OCI-LY7 (cell line): Measurements from ENCODE around the gene SHISA4. TPM values are rescaled to one million over a fixed set of nuclear protein-coding genes. Genes with fewer than 3 reads are reported as not detected.
"Not testable (repeated sequence)": the region's sequence is repeated elsewhere in the genome, so short reads cannot be mapped to it uniquely, and the experiment has no call there.

ENCODE experiments used
- BruUV-seq: library from RNA; stranded (reverse); fragments of 400-500 nt; replicated peaks from 2 replicates; lab custom pipeline; 2021; lab: Mats Ljungman, UMichigan
- CTCF ChIA-PET: fragments of 300-600 bp; sonication (Branson Sonifier 250); formaldehyde crosslinking; loops from one replicate; lab custom pipeline; 2022; ENCODE audit warnings: antibody characterized with exemption; ENCODE audit not compliant: unreplicated experiment; lab: Charles Lee
- POLR2A ChIA-PET: fragments of 300-600 bp; sonication (Branson Sonifier 250); formaldehyde crosslinking; loops from one replicate; lab custom pipeline; 2022; ENCODE audit warnings: antibody characterized with exemption; lab: Charles Lee
- DNase-seq: peaks from one replicate; pipeline ENCODE4 v3.0.0-alpha.2; 2015; ENCODE audit warnings: low spot score
- H2AFZ ChIP-seq: fragments of 200-600 bp; sonication (generic), shearing (Covaris generic); 2 replicates; pipeline ENCODE4 v1.6.1; 2014; ENCODE audit warnings: mild to moderate bottlenecking, antibody characterized with exemption, low read length, moderate library complexity
- H3K27ac ChIP-seq: fragments of 200-600 bp; sonication (generic); 2 replicates; pipeline ENCODE4 v1.5.1; 2014; ENCODE audit warnings: mixed run types, low read depth, mild to moderate bottlenecking, moderate library complexity, low read length, inconsistent platforms; ENCODE audit not compliant: poor library complexity, severe bottlenecking
- H3K36me3 ChIP-seq: fragments of 200-600 bp; sonication (generic); 2 replicates; pipeline ENCODE4 v1.6.1; 2014; ENCODE audit warnings: mild to moderate bottlenecking, antibody characterized with exemption, low read length, moderate library complexity, mixed read lengths; ENCODE audit not compliant: insufficient read depth
- H3K4me1 ChIP-seq: fragments of 200-600 bp; sonication (generic); 2 replicates; pipeline ENCODE4 v1.5.1; 2014; ENCODE audit warnings: mild to moderate bottlenecking, low read length; ENCODE audit not compliant: insufficient read depth, poor library complexity, severe bottlenecking
- H3K4me2 ChIP-seq: fragments of 200-600 bp; sonication (generic); 2 replicates; pipeline ENCODE4 v1.6.1; 2014; ENCODE audit warnings: mild to moderate bottlenecking, low read length
- H3K4me3 ChIP-seq: fragments of 200-600 bp; sonication (generic); 2 replicates; pipeline ENCODE4 v1.5.1; 2014; ENCODE audit warnings: mild to moderate bottlenecking, low read depth, low read length; ENCODE audit not compliant: poor library complexity, severe bottlenecking
- H3K79me2 ChIP-seq: fragments of 200-600 bp; sonication (generic); 2 replicates; pipeline ENCODE4 v1.6.1; 2016; ENCODE audit warnings: low read depth, mild to moderate bottlenecking, low read length, moderate library complexity, mixed read lengths; ENCODE audit not compliant: insufficient read depth
- H3K9me2 ChIP-seq: fragments of 200-600 bp; sonication (generic); 2 replicates; pipeline ENCODE4 v1.6.1; 2016; ENCODE audit warnings: mild to moderate bottlenecking, low read length, mixed read lengths; ENCODE audit not compliant: insufficient read depth
- H3K9me3 ChIP-seq: fragments of 200-600 bp; sonication (generic); 2 replicates; pipeline ENCODE4 v1.6.1; 2014; ENCODE audit warnings: mild to moderate bottlenecking, mixed run types, low read length, mixed read lengths
- H4K20me1 ChIP-seq: fragments of 200-600 bp; sonication (generic); 2 replicates; pipeline ENCODE4 v1.6.1; 2014; ENCODE audit warnings: mild to moderate bottlenecking, antibody characterized with exemption, low read length, moderate library complexity, mixed read lengths; ENCODE audit not compliant: insufficient read depth
- EZH2phosphoT487 ChIP-seq: fragments of 200-600 bp; sonication (generic); IDR thresholded peaks from 2 replicates; pipeline ENCODE4 v1.6.1; 2018; ENCODE audit warnings: low read depth, borderline replicate concordance, mild to moderate bottlenecking, mixed run types, antibody characterized with exemption, low read length, moderate library complexity, mixed read lengths
- intact Hi-C: fragments of 100-400 bp; cut with micrococcal nuclease; formaldehyde crosslinking; loops from one replicate; pipeline ENCODE4 v1.10.0; 2022; ENCODE audit not compliant: unreplicated experiment
- total RNA-seq, 2 experiments: library from RNA; depleted of rRNA in 1 of 2; stranded (reverse); fragments of >200 nt in 1 of 2; shearing (Covaris generic) in 1 of 2; gene quantifications; 2 replicates each; pipeline ENCODE4 v1.2.3, GENCODE V29; 2014 to 2022
- TF ChIP-seq, protein P1 (sequence below): fragments of 200-600 bp; sonication (generic); conservative IDR thresholded peaks from 2 replicates; pipeline ENCODE4 v1.5.1; 2014; ENCODE audit warnings: mild to moderate bottlenecking, antibody characterized with exemption, low read length, moderate library complexity, mixed read lengths

The SHISA4 gene
- total RNA-seq, 2 experiments from 2014 or later: not detected

DNA sequence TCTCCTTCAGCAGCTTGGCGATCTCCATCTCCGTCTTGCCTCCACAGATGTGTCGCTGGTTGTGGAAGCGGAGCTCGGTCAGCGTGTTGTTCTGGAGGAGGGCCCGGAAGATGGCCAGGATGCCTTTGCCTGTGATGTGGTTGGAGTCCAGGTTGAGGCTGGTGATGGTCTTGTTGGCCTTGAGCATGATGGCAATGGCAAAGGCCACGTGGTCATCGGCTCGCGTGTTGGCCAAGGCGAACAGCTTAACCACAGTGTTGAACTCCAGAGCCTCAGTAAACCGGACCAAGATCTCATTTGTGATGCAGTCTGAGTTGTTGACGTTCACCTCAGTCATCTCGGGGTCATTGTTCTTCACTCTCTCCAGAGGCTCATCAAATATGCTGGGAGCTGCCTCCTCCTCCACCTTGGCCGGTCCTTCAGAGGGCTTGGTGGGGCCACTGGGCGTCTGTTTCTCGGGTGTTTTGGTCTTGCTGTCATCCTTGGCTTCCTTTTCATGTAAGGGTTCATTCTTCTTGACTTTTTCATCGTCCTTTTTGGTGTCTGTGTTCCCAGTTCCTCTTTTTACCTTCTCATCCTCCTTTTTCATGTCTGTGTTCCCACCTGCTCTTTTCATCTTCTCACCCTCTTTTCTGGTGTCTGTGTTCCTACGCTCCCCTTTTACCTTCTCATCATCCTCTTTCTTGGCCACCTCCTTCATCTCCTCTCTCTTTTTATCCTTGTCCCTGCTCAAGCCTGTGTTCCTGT is 11.2 kb downstream of the SHISA4 start:
- DNase-seq: no peak
- ChIA-PET CTCF (no interaction called here), POLR2A (interaction anchor here (1.0 kb wide), 1 partner anchor 13 kb away, joined by 3 read pairs; no protein-coding TSS in a partner anchor)
- H3K4me3 ChIP-seq: no peak overlapping the region
- H3K9me3 ChIP-seq: no peaks in the 10 kb centered on the region
- H2AFZ ChIP-seq: no peak overlapping the region
- no peaks in the 10 kb centered on the region for H3K9me2 ChIP-seq
- no peak overlapping the region for H3K27ac ChIP-seq
- no peak for TF ChIP-seq EZH2phosphoT487
- no TSS peak for BruUV-seq
- intact Hi-C loops: loop anchor here (10.0 kb wide), 1 partner anchor 215 kb away; no protein-coding TSS in a partner anchor
- no peaks in the 10 kb centered on the region for H4K20me1 ChIP-seq
- no peaks in the 10 kb centered on the region for H3K4me1 ChIP-seq
- H3K79me2 ChIP-seq: no peaks in the 10 kb centered on the region
- no peak overlapping the region for H3K4me2 ChIP-seq
- H3K36me3 ChIP-seq: no peaks in the 10 kb centered on the region

DNA sequence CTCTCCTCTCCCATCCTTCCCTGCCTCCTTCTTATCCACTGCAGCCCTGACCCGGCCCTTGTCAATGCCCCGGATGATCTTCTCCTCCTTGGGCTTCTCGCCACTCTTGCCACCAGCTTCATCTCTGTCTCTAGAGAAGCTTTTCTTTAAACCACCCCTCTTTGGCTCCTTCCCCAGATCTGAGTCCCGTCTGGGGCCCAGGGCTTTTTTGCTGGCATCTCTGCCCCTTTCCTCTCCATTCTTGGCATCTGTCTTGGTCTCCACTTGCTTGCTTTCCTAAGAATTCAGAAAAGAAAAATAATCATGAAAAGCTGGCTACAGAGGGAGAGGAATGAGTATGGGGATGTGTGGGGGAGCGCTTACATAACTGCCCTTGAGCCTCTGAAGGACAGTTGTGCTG is 11.8 kb downstream of the SHISA4 start:
- intact Hi-C loops: no loop called here
- TF ChIP-seq, protein P1, sequence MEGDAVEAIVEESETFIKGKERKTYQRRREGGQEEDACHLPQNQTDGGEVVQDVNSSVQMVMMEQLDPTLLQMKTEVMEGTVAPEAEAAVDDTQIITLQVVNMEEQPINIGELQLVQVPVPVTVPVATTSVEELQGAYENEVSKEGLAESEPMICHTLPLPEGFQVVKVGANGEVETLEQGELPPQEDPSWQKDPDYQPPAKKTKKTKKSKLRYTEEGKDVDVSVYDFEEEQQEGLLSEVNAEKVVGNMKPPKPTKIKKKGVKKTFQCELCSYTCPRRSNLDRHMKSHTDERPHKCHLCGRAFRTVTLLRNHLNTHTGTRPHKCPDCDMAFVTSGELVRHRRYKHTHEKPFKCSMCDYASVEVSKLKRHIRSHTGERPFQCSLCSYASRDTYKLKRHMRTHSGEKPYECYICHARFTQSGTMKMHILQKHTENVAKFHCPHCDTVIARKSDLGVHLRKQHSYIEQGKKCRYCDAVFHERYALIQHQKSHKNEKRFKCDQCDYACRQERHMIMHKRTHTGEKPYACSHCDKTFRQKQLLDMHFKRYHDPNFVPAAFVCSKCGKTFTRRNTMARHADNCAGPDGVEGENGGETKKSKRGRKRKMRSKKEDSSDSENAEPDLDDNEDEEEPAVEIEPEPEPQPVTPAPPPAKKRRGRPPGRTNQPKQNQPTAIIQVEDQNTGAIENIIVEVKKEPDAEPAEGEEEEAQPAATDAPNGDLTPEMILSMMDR: no peak
- TF ChIP-seq EZH2phosphoT487: no peak
- Histone ChIP-seq H3K27ac (no peak overlapping the region), H3K4me3 (no peak overlapping the region), H3K36me3 (no peaks in the 10 kb centered on the region), H3K4me1 (no peaks in the 10 kb centered on the region), H4K20me1 (no peaks in the 10 kb centered on the region), H3K4me2 (no peak overlapping the region), H3K79me2 (no peaks in the 10 kb centered on the region), H2AFZ (no peak overlapping the region), H3K9me3 (no peaks in the 10 kb centered on the region), H3K9me2 (no peaks in the 10 kb centered on the region)
- POLR2A ChIA-PET: no interaction called here
- CTCF ChIA-PET: no interaction called here
- no TSS peak for BruUV-seq
- no peak for DNase-seq

DNA sequence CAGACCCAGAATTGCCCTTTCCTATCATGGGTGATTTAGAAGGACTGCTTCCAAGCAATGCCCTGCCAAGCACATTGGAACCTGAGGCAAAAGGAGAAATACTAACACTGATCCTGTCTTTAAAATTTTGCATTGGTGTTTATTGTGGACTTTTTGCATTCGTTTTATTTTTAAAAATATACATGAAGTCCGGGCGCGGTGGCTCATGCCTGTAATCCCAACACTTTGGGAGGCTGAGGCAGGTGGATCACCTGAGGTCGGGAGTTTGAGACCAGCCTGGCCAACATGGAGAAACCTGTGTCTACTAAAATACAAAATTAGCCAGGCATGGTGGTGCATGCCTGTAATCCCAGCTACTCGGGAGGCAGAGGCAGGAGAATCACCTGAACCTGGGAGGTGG is 12.3 kb downstream of the SHISA4 start:
- H3K9me2 ChIP-seq, H4K20me1 ChIP-seq, H3K79me2 ChIP-seq, DNase-seq, H3K4me1 ChIP-seq, H3K4me3 ChIP-seq, H3K27ac ChIP-seq, POLR2A ChIA-PET, H3K4me2 ChIP-seq, intact Hi-C loops, H3K9me3 ChIP-seq, BruUV-seq, H3K36me3 ChIP-seq, CTCF ChIA-PET, H2AFZ ChIP-seq: not testable (repeated sequence)
